ENCODE data around the gene SNRNP25.

Gene SNRNP25

DNA sequence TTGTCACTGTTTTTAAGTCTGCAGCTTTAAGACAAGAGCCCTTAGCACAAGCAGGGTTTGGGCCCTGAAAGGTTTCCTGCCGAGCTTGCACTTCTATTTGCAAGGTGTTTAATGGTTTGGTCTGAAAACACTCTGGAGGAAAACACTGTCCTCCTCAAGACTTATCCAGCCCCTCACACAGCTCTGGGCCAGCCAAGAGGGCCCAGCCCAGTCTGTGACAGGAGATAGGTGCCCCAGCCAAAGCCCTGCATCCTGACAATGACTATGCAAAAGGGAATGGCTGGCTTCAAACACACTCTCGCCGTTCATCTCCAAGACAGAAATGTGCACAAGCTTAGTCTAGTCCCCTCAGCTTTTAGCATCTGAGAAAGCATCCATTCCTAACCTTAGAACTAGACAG lies 51.3 kb downstream of the SNRNP25 start (continued):
- TF ChIP-seq, protein P1, sequence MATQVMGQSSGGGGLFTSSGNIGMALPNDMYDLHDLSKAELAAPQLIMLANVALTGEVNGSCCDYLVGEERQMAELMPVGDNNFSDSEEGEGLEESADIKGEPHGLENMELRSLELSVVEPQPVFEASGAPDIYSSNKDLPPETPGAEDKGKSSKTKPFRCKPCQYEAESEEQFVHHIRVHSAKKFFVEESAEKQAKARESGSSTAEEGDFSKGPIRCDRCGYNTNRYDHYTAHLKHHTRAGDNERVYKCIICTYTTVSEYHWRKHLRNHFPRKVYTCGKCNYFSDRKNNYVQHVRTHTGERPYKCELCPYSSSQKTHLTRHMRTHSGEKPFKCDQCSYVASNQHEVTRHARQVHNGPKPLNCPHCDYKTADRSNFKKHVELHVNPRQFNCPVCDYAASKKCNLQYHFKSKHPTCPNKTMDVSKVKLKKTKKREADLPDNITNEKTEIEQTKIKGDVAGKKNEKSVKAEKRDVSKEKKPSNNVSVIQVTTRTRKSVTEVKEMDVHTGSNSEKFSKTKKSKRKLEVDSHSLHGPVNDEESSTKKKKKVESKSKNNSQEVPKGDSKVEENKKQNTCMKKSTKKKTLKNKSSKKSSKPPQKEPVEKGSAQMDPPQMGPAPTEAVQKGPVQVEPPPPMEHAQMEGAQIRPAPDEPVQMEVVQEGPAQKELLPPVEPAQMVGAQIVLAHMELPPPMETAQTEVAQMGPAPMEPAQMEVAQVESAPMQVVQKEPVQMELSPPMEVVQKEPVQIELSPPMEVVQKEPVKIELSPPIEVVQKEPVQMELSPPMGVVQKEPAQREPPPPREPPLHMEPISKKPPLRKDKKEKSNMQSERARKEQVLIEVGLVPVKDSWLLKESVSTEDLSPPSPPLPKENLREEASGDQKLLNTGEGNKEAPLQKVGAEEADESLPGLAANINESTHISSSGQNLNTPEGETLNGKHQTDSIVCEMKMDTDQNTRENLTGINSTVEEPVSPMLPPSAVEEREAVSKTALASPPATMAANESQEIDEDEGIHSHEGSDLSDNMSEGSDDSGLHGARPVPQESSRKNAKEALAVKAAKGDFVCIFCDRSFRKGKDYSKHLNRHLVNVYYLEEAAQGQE (tag by site-specific recombination; IDR thresholded peaks at IDR 0.05) = no peak
- no peak for TF ChIP-seq OSR2 (tag by site-specific recombination; IDR thresholded peaks at IDR 0.05)
- TF ChIP-seq, protein P2, sequence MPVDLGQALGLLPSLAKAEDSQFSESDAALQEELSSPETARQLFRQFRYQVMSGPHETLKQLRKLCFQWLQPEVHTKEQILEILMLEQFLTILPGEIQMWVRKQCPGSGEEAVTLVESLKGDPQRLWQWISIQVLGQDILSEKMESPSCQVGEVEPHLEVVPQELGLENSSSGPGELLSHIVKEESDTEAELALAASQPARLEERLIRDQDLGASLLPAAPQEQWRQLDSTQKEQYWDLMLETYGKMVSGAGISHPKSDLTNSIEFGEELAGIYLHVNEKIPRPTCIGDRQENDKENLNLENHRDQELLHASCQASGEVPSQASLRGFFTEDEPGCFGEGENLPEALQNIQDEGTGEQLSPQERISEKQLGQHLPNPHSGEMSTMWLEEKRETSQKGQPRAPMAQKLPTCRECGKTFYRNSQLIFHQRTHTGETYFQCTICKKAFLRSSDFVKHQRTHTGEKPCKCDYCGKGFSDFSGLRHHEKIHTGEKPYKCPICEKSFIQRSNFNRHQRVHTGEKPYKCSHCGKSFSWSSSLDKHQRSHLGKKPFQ (tag by site-specific recombination; IDR thresholded peaks at IDR 0.05) = no peak
- no peak for TF ChIP-seq GFI1B (tag by site-specific recombination; IDR thresholded peaks at IDR 0.05)
- no peak for TF ChIP-seq KLF7 (tag by site-specific recombination; IDR thresholded peaks at IDR 0.05; ENCODE audit: borderline replicate concordance)
- TF ChIP-seq ZNF23 (tag by site-specific recombination; IDR thresholded peaks at IDR 0.05; ENCODE audit: borderline replicate concordance) = no peak
- no peak for TF ChIP-seq SALL2 (tag by site-specific recombination; IDR thresholded peaks at IDR 0.05; ENCODE audit: borderline replicate concordance)
- TF ChIP-seq, protein P3, sequence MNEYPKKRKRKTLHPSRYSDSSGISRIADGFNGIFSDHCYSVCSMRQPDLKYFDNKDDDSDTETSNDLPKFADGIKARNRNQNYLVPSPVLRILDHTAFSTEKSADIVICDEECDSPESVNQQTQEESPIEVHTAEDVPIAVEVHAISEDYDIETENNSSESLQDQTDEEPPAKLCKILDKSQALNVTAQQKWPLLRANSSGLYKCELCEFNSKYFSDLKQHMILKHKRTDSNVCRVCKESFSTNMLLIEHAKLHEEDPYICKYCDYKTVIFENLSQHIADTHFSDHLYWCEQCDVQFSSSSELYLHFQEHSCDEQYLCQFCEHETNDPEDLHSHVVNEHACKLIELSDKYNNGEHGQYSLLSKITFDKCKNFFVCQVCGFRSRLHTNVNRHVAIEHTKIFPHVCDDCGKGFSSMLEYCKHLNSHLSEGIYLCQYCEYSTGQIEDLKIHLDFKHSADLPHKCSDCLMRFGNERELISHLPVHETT (tag by site-specific recombination; IDR thresholded peaks at IDR 0.05) = no peak
- no peak for TF ChIP-seq ZNF707 (tag by site-specific recombination; IDR thresholded peaks at IDR 0.05)
- no peak for TF ChIP-seq ZNF837 (tag by site-specific recombination; IDR thresholded peaks at IDR 0.05)
- no peak for TF ChIP-seq ZNF701 (tag by site-specific recombination; IDR thresholded peaks at IDR 0.05)

DNA sequence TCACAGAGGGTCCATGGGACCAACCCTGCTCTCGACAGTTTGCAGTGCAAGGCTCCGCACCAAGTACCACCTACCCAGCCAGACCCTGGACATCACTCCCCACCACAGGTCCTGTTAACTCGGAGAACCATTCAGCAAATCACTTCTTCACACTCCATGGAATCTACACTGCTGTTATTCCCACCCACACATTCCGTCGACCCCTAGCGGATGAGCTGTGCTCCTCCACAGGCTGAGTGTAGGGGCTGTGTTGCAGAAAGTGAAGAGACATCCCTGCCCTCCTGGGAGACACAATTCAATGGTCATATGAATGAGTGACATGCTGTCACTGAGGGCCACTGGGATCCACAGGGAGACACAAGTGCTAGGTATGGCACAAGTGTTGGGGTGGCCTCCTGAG lies 51.9 kb downstream of the SNRNP25 start:
- no peak overlapping the region for H3K27ac ChIP-seq (ENCODE audit: extremely low read depth, low read depth, low read length)
- peaks cover 4 to 46% of the 10 kb centered on the region in 2 experiments; a peak in 2 of 3 replicates for H3K36me3 ChIP-seq (ENCODE audit: control insufficient read depth in 2 of 2, insufficient read depth in 1 of 2, low read length in 2 of 2)
- H3K4me1 ChIP-seq (ENCODE audit: control insufficient read depth, insufficient read depth, low read length) = no peaks in the 10 kb centered on the region
- no peak for TF ChIP-seq ZNF843 (tag by site-specific recombination; IDR thresholded peaks at IDR 0.05)
- peak; percentile 7; the same call in 1 of the 2 replicates for TF ChIP-seq EGR2 (tag by site-specific recombination; IDR thresholded peaks at IDR 0.05; ENCODE audit: low read depth)
- ChIA-PET CTCF (interaction anchor here (1.3 to 7.7 kb wide), 7 partner anchors 9 to 257 kb away, joined by 3 to 80 read pairs (median 58); partner anchors contain the start of gene HBQ1), POLR2A (no interaction called here)
- no peak overlapping the region for H3K4me3 ChIP-seq (ENCODE audit: low read depth, low read length)
- H3K9me3 ChIP-seq (ENCODE audit: control insufficient read depth, insufficient read depth, low read depth, low read length) = no peaks in the 10 kb centered on the region

DNA sequence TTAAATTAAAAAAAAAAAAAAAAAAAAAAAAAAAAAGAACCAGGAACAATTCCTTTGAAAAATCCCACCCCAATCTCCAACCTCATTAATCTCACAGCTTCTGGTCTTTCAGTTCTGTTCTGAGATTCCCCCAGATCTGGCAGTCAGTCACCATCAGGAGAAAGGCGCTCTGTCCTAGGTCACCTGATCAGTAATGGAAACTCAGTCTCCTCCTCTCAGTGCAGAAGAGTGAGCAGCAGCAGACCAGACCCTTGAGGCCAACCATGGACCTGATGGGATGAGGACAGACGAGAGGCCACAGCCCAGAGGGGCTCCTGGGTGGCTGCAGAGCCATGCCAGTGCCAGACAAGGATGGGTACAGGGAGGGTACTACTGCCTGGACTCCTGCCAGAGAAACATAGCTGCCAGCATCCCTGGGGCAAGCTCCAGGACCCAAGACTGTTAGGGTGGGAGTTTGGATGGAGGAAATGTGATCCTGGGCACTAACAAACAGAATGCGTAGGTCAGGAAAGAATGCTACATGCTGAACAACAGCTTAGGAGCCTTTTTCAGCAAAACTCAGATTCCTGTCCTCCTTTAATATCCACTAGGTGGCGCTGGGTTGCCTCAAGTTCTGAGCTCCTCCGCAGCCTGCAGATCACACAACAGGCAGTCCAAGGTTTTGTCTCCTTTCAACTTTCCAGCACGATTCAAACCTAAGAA lies 53.1 kb downstream of the SNRNP25 start:
- peaks cover 7 to 48% of the 10 kb centered on the region in 2 experiments; a peak in 2 of 3 replicates for H3K36me3 ChIP-seq (ENCODE audit: control insufficient read depth in 2 of 2, insufficient read depth in 1 of 2, low read length in 2 of 2)
- H3K9me3 ChIP-seq (ENCODE audit: control insufficient read depth, insufficient read depth, low read depth, low read length) = no peaks in the 10 kb centered on the region
- H3K4me1 ChIP-seq (ENCODE audit: control insufficient read depth, insufficient read depth, low read length) = no peaks in the 10 kb centered on the region
- no peak overlapping the region for H3K27ac ChIP-seq (ENCODE audit: extremely low read depth, low read depth, low read length)
- ChIA-PET CTCF (interaction anchor here (0.5 to 7.7 kb wide), 36 partner anchors 8 to 564 kb away, joined by 3 to 80 read pairs (median 4); partner anchors contain the start of gene HBQ1), POLR2A (interaction anchor here (1.2 kb wide), 1 partner anchor 38 kb away, joined by 3 read pairs; no protein-coding TSS in a partner anchor)
- no peak overlapping the region for H3K4me3 ChIP-seq (ENCODE audit: low read depth, low read length)
- peak; percentile 74 for TF ChIP-seq ZBTB17 (tag by site-specific recombination; IDR thresholded peaks at IDR 0.05)
- TF ChIP-seq ZNF510 (tag by site-specific recombination; IDR thresholded peaks at IDR 0.05; ENCODE audit: insufficient replicate concordance) = no peak
- peak; percentile 75 for TF ChIP-seq CTCF (tag by site-specific recombination; IDR thresholded peaks at IDR 0.05)
- no peak for TF ChIP-seq GLIS1 (tag by site-specific recombination; IDR thresholded peaks at IDR 0.05)
- TF ChIP-seq ZNF19 (tag by site-specific recombination; IDR thresholded peaks at IDR 0.05; ENCODE audit: low read depth) = no peak
- TF ChIP-seq ZNF692 (tag by site-specific recombination; IDR thresholded peaks at IDR 0.05) = no peak
- TF ChIP-seq ZBTB20 (tag by site-specific recombination; IDR thresholded peaks at IDR 0.05) = peak; percentile 45; the same call in 1 of the 2 replicates
- TF ChIP-seq SP7 (tag by site-specific recombination; IDR thresholded peaks at IDR 0.05) = peak; percentile 22; the same call in 1 of the 2 replicates
- peak; percentile 91 for TF ChIP-seq ZNF654 (tag by site-specific recombination; IDR thresholded peaks at IDR 0.05; ENCODE audit: low read depth)
